ENCODE data around the gene POLG. TPM values are rescaled to one million over a fixed set of nuclear protein-coding genes. Genes with fewer than 3 reads are reported as not detected.

The POLG gene
- polyA plus RNA-seq, 2 of the 4 experiments (the other 2 are of a cell fraction), result 24.1 to 50.2 TPM

DNA sequence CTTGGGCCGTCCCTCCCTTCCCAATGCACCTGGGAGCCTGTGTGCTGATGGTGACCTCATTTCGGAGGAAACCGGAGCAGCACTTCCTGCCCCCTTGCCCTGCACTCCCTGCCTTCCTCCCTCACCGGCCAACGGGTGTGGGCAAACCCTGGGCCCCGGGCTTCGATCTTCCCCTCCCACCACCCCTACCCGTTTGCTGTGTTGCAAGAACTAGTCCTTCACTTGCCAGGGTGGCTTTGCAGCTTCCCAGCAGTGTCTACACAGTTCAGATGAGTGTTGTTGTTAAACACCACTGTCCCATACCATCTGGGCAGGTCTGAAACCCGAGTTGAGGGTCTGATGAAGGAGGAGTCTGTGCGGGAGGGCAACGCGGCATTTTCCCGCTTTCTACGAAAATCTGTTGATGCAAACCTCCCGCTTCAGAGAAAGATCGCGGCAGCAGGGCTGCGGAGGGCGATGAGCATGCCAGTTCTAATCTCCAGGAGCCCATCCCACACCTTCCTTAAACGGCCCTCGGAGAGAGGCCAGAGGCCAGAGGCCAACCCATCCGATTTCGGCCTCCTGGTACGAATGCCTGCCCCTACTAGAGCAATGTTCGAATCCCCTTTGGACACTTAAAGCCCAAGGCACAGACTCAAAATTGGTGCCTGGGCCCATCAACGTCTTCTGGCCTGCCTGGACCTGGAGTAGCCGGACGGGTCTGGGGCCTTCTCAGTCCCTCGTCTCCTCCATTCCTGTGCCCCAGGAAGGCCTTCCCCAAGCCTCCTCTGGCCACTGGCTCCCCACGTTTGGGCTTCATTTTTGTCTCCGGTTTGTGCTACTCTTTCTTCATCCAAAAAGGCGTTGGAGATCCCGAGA lies 35.7 kb upstream of the POLG start:
- no peak for TF ChIP-seq SMC3 (IDR thresholded peaks at IDR 0.05)
- TF ChIP-seq HEYL (CRISPR knock-in tag; IDR thresholded peaks at IDR 0.05), result no peak
- Histone ChIP-seq H3K27ac (no peak overlapping the region), H3K9me3 (no peaks in the 10 kb centered on the region), H3K4me1 (peaks cover 8% of the 10 kb centered on the region; the same call in 1 of the 3 replicates), H3K4me2 (no peak overlapping the region), H3K4me3 (no peak overlapping the region)
- FAIRE-seq (no peak), ATAC-seq (no peak), DNase-seq (ENCODE audit: low read depth in 1 of 2, low spot score in 1 of 2) (no peak)
- CTCF ChIA-PET, result interaction anchor here (1.6 to 4.9 kb wide), 4 partner anchors 12 to 47 kb away, joined by 4 to 89 read pairs (median 38); no protein-coding TSS in a partner anchor
- POLR2A ChIA-PET, result no interaction called here
- 73% methylated on average over 33 of the region's 33 CpGs for WGBS (ENCODE audit: missing lambda C conversion rate)

DNA sequence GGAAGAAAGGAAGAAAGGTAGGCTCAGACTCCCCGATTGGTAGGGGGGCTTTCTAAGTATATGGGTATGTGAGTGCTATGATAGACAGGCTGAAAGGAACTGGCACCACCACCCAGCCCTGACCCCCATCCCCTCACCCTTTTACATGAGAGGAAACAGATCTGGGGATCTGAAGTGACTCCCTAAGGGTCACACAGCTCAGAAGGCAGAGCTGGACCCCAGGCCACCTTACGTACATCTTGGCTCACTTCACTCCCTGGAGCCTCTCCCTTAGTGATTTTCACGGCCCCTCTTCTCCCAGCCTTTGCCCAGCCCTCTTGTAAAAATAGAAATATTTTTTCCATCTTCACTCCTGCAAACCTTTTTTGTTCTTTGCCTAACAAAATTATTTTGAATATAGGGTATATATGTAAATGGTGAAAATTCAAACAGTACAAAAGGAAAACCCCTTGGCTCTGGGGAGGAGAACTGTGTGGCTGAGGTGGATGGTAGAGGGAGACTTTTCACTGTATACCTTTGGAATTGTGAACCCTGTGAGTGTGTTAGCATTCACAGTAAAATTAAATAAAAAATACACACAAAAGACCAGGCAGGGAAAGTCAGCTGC lies 34.8 kb upstream of the POLG start:
- TF ChIP-seq, protein P1, sequence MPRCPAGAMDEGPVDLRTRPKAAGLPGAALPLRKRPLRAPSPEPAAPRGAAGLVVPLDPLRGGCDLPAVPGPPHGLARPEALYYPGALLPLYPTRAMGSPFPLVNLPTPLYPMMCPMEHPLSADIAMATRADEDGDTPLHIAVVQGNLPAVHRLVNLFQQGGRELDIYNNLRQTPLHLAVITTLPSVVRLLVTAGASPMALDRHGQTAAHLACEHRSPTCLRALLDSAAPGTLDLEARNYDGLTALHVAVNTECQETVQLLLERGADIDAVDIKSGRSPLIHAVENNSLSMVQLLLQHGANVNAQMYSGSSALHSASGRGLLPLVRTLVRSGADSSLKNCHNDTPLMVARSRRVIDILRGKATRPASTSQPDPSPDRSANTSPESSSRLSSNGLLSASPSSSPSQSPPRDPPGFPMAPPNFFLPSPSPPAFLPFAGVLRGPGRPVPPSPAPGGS (IDR thresholded peaks at IDR 0.05), result no peak
- Histone ChIP-seq H3K4me3 (no peak overlapping the region), H3K4me1 (peaks cover 8% of the 10 kb centered on the region; the same call in 1 of the 3 replicates), H3K27ac (no peak overlapping the region), H3K9me3 (no peaks in the 10 kb centered on the region), H3K4me2 (no peak overlapping the region)
- POLR2A ChIA-PET, result no interaction called here
- 46% methylated on average over 3 of the region's 3 CpGs for WGBS (ENCODE audit: missing lambda C conversion rate)
- no peak for ATAC-seq
- CTCF ChIA-PET, result interaction anchor here (1.3 to 4.9 kb wide), 5 partner anchors 11 to 103 kb away, joined by 3 to 89 read pairs (median 6); no protein-coding TSS in a partner anchor
- FAIRE-seq, result no peak
- no peak for DNase-seq (ENCODE audit: low read depth in 1 of 2, low spot score in 1 of 2)

DNA sequence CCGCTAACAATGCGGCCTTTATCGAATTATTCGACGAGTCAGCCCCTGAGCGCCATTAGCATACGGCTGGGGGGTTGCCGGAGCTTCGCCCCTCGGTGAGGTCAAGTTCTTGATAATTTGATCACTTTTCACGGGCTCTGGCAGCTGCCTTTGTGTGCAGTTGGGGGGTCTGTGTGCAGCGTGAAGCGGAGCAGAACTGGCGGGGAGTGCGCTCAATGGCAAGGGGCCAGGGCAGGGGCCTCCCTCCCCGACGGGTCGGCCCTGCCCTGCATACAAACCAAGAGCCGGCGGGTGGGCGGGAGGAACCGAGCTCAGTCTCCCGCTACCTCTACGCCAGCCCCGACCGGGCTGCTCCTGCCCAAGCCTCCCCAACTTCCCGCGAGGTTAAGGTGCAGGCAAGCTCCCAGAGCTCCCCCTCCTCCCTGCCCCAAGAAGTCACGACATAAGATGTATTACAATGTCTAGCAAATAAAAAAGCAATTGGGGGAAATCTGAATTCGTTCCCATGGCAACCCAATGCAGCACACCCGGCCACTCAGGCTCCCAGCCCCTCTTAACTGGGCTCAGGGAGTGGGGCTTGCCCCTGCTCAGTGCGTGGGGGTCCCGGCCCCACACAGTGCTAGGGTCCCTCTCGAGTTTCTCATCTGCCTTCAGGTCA lies 34.1 kb upstream of the POLG start:
- H3K4me2 ChIP-seq, result no peak overlapping the region
- no peaks in the 10 kb centered on the region for H3K9me3 ChIP-seq
- ChIA-PET CTCF (interaction anchor here (0.6 to 4.9 kb wide), 8 partner anchors 10 to 294 kb away, joined by 3 to 89 read pairs (median 6); no protein-coding TSS in a partner anchor), POLR2A (no interaction called here)
- peaks cover 8% of the 10 kb centered on the region; the same call in 1 of the 3 replicates for H3K4me1 ChIP-seq
- ATAC-seq (no peak), FAIRE-seq (no peak), DNase-seq (ENCODE audit: low read depth in 1 of 2, low spot score in 1 of 2) (no peak)
- H3K4me3 ChIP-seq, result no peak overlapping the region; the same call in 2 of the 3 replicates
- no peak for TF ChIP-seq NFE2L2 (conservative IDR thresholded peaks at IDR 0.05; ENCODE audit: low read length)
- TF ChIP-seq TP53 (CRISPR knock-in tag; IDR thresholded peaks at IDR 0.05), result no peak
- TF ChIP-seq, protein P2, sequence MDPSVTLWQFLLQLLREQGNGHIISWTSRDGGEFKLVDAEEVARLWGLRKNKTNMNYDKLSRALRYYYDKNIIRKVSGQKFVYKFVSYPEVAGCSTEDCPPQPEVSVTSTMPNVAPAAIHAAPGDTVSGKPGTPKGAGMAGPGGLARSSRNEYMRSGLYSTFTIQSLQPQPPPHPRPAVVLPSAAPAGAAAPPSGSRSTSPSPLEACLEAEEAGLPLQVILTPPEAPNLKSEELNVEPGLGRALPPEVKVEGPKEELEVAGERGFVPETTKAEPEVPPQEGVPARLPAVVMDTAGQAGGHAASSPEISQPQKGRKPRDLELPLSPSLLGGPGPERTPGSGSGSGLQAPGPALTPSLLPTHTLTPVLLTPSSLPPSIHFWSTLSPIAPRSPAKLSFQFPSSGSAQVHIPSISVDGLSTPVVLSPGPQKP (IDR thresholded peaks at IDR 0.05; ENCODE audit: low read depth, low read length), result no peak
- TF ChIP-seq RFX5 (IDR thresholded peaks at IDR 0.05), result no peak
- no peak for TF ChIP-seq JUNB (IDR thresholded peaks at IDR 0.05)
- TF ChIP-seq MAZ (IDR thresholded peaks at IDR 0.05; ENCODE audit: borderline replicate concordance, low read depth, low read length), result no peak
- no peak for TF ChIP-seq NPAS2 (CRISPR knock-in tag; IDR thresholded peaks at IDR 0.05; ENCODE audit: borderline replicate concordance)
- no peak for TF ChIP-seq HDAC2 (IDR thresholded peaks at IDR 0.05)
- TF ChIP-seq, protein P3, sequence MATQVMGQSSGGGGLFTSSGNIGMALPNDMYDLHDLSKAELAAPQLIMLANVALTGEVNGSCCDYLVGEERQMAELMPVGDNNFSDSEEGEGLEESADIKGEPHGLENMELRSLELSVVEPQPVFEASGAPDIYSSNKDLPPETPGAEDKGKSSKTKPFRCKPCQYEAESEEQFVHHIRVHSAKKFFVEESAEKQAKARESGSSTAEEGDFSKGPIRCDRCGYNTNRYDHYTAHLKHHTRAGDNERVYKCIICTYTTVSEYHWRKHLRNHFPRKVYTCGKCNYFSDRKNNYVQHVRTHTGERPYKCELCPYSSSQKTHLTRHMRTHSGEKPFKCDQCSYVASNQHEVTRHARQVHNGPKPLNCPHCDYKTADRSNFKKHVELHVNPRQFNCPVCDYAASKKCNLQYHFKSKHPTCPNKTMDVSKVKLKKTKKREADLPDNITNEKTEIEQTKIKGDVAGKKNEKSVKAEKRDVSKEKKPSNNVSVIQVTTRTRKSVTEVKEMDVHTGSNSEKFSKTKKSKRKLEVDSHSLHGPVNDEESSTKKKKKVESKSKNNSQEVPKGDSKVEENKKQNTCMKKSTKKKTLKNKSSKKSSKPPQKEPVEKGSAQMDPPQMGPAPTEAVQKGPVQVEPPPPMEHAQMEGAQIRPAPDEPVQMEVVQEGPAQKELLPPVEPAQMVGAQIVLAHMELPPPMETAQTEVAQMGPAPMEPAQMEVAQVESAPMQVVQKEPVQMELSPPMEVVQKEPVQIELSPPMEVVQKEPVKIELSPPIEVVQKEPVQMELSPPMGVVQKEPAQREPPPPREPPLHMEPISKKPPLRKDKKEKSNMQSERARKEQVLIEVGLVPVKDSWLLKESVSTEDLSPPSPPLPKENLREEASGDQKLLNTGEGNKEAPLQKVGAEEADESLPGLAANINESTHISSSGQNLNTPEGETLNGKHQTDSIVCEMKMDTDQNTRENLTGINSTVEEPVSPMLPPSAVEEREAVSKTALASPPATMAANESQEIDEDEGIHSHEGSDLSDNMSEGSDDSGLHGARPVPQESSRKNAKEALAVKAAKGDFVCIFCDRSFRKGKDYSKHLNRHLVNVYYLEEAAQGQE (IDR thresholded peaks at IDR 0.05), result no peak
- TF ChIP-seq, protein P1 (IDR thresholded peaks at IDR 0.05), result no peak
- no peak for TF ChIP-seq FOXS1 (CRISPR knock-in tag; IDR thresholded peaks at IDR 0.05)
- no peak for TF ChIP-seq EP300 (IDR thresholded peaks at IDR 0.05)
- TF ChIP-seq CEBPB (IDR thresholded peaks at IDR 0.05), result no peak
- TF ChIP-seq PHF8 (IDR thresholded peaks at IDR 0.05; ENCODE audit: borderline replicate concordance, low read depth), result no peak
- TF ChIP-seq ZNF302 (CRISPR knock-in tag; IDR thresholded peaks at IDR 0.05), result no peak
- TF ChIP-seq NR3C1 (IDR thresholded peaks at IDR 0.05), result no peak
- TF ChIP-seq SREBF2 (IDR thresholded peaks at IDR 0.05), result no peak
- H3K27ac ChIP-seq, result no peak overlapping the region
- 42% methylated on average over 32 of the region's 34 CpGs for WGBS (ENCODE audit: missing lambda C conversion rate)
